Gastroesophageal sphincter (tissue), 3 donors: ENCODE data around the gene COL6A1.

Source experiments
- POLR2A ChIP-seq, 2 donors: fragments of 450-650 bp; IDR thresholded peaks; one replicate each; pipeline ENCODE4 v1.6.1; 2017; ENCODE audit warnings: antibody characterized with exemption in 2 of 2, mild to moderate bottlenecking in 2 of 2, moderate library complexity in 1 of 2
- TF ChIP-seq, protein P1 (sequence below), 4 experiments: fragments of 200-600 bp in 2 of 4; fragments of 450-650 bp in 2 of 4; sonication (generic) in 1 of 4; IDR thresholded peaks; one replicate each; pipeline ENCODE4 v1.5.1; 2017 to 2019; ENCODE audit warnings: antibody characterized with exemption in 4 of 4, mild to moderate bottlenecking in 2 of 4, moderate library complexity in 2 of 4

DNA sequence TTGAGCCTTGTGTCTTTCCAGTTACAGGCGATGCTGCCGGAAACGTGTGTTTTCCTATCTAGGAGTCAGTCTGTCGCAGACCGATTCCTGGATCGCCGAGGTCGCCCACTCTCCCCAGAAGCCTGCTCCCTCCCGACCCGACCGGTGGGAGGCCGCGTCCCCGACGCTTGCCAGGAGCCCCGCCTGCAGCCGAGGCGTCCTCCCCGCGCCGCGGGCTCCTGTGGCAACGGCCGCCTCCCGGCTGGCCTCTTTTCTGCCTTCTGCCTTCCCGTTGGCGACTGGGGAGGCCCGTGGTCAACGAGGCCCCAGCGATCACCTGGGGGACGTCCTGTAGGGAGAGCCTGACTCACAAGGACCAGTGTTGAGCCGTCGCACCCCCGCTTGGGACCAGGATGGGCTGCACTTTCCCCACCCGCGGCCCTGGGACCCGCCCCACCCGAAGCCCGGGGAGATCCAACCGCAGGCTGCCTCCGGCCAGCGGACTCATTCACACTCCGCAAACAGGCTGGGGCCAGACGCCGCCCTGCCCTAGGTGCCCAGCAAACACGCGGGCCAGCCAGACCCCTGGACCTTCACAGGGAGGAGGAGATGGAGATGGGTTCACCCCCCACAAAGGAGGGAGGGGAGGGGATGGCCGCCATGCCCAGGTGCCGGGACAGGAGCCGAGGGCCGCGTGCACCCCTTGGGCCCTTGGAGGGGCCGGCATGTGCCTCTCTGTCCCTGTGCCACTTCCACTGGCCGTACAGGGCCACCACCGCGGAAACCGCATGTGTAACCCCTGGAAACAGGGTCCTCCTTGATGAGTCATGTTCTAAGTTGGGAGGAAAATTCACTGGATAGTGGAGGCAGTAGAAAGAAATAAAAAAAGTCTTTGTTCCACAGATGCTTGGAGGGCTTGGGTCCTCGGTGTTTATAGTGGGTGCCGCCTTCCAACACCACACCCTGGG lies 7.2 kb upstream of the COL6A1 start:
- no peak for TF ChIP-seq POLR2A (IDR thresholded peaks at IDR 0.05)
- TF ChIP-seq, protein P1, sequence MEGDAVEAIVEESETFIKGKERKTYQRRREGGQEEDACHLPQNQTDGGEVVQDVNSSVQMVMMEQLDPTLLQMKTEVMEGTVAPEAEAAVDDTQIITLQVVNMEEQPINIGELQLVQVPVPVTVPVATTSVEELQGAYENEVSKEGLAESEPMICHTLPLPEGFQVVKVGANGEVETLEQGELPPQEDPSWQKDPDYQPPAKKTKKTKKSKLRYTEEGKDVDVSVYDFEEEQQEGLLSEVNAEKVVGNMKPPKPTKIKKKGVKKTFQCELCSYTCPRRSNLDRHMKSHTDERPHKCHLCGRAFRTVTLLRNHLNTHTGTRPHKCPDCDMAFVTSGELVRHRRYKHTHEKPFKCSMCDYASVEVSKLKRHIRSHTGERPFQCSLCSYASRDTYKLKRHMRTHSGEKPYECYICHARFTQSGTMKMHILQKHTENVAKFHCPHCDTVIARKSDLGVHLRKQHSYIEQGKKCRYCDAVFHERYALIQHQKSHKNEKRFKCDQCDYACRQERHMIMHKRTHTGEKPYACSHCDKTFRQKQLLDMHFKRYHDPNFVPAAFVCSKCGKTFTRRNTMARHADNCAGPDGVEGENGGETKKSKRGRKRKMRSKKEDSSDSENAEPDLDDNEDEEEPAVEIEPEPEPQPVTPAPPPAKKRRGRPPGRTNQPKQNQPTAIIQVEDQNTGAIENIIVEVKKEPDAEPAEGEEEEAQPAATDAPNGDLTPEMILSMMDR (IDR thresholded peaks at IDR 0.05): no peak
